CD14-positive monocyte (primary cell): ENCODE data around the gene CDC42EP3. TPM values are rescaled to one million over a fixed set of nuclear protein-coding genes. Genes with fewer than 3 reads are reported as not detected.

Experiments used
- DNase-seq, 3 donors: peaks; one replicate each; pipeline ENCODE4 v3.0.0-alpha.2; 2011 to 2022
- H2AFZ ChIP-seq: 2 replicates; pipeline ENCODE4 v1.6.0; 2012; ENCODE audit warnings: mild to moderate bottlenecking, low read depth, low read length, inconsistent platforms; ENCODE audit not compliant: insufficient read depth, poor library complexity, severe bottlenecking
- H3K27ac ChIP-seq, 2 donors: 1 replicate in 1 of 2; 2 replicates in 1 of 2; pipeline ENCODE4 v1.5.1; 2012 to 2013; ENCODE audit warnings: low read length in 2 of 2, control low read depth in 1 of 2, inconsistent platforms in 1 of 2, low read depth in 1 of 2, mild to moderate bottlenecking in 1 of 2
- H3K27me3 ChIP-seq, 2 donors: one replicate each; pipeline versions ENCODE4 v1.6.0 to v1.6.1; 2011 to 2013; ENCODE audit warnings: low read length in 2 of 2; ENCODE audit not compliant: control insufficient read depth in 2 of 2, insufficient read depth in 2 of 2
- H3K36me3 ChIP-seq, 2 donors: replicated peaks in 1 of 2; 1 replicate in 1 of 2; 2 replicates in 1 of 2; pipeline versions ENCODE4 v1.5.1 to v1.6.1; 2012 to 2013; ENCODE audit warnings: low read length in 2 of 2, control low read depth in 1 of 2, inconsistent platforms in 1 of 2, mild to moderate bottlenecking in 1 of 2; ENCODE audit not compliant: insufficient read depth in 2 of 2, control insufficient read depth in 1 of 2
- H3K4me1 ChIP-seq, 2 donors: 1 replicate in 1 of 2; 2 replicates in 1 of 2; pipeline versions ENCODE4 v1.5.1 to v1.6.1; 2012 to 2013; ENCODE audit warnings: low read length in 2 of 2, control low read depth in 1 of 2, inconsistent platforms in 1 of 2, mild to moderate bottlenecking in 1 of 2, moderate library complexity in 1 of 2; ENCODE audit not compliant: insufficient read depth in 2 of 2, control insufficient read depth in 1 of 2
- H3K4me2 ChIP-seq: replicated peaks from 2 replicates; pipeline ENCODE3; 2012; ENCODE audit warnings: low read length, moderate library complexity, mild to moderate bottlenecking; ENCODE audit not compliant: poor library complexity, severe bottlenecking; ENCODE audit errors: extremely low read depth
- H3K4me3 ChIP-seq, 3 experiments: fragments of 200-600 bp in 1 of 3; sonication (generic) in 1 of 3; replicated peaks in 1 of 3; 1 replicate in 2 of 3; 2 replicates in 1 of 3; pipeline ENCODE4 v1.5.1; 2011 to 2013; ENCODE audit warnings: low read length in 3 of 3, mild to moderate bottlenecking in 3 of 3, control low read depth in 2 of 3, low read depth in 2 of 3, inconsistent platforms in 1 of 3, moderate library complexity in 1 of 3
- H3K79me2 ChIP-seq: 2 replicates; pipeline ENCODE4 v1.6.0; 2012; ENCODE audit warnings: mild to moderate bottlenecking, control low read depth, inconsistent platforms, low read length, moderate library complexity; ENCODE audit not compliant: insufficient read depth
- H3K9ac ChIP-seq: 2 replicates; pipeline ENCODE4 v1.6.0; 2017; ENCODE audit warnings: low read length, mild to moderate bottlenecking; ENCODE audit not compliant: insufficient read depth, poor library complexity, severe bottlenecking
- H3K9me3 ChIP-seq, 2 donors: replicated peaks in 1 of 2; 1 replicate in 1 of 2; 2 replicates in 1 of 2; pipeline versions ENCODE4 v1.5.1 to v1.6.1; 2012 to 2013; ENCODE audit warnings: low read length in 2 of 2, control low read depth in 1 of 2; ENCODE audit not compliant: control insufficient read depth in 1 of 2, insufficient read depth in 1 of 2
- H4K20me1 ChIP-seq: 2 replicates; pipeline ENCODE4 v1.6.0; 2012; ENCODE audit warnings: mild to moderate bottlenecking, low read length, control low read depth, moderate library complexity; ENCODE audit not compliant: insufficient read depth
- H3K27ac Mint-ChIP-seq, 7 donors: one replicate each; pipeline ENCODE4 v1.8.0; 2020; ENCODE audit warnings: mild to moderate bottlenecking in 7 of 7, mixed read lengths in 7 of 7, moderate library complexity in 6 of 7, inconsistent platforms in 2 of 7
- H3K27me3 Mint-ChIP-seq, 3 donors: one replicate each; pipeline ENCODE4 v1.8.0; 2021 to 2022; ENCODE audit warnings: low read depth in 3 of 3, mild to moderate bottlenecking in 3 of 3, mixed read lengths in 3 of 3, moderate library complexity in 3 of 3, inconsistent platforms in 1 of 3
- H3K36me3 Mint-ChIP-seq, 2 donors: one replicate each; pipeline ENCODE4 v1.8.0; 2020; ENCODE audit warnings: mixed read lengths in 2 of 2, inconsistent platforms in 1 of 2, mild to moderate bottlenecking in 1 of 2
- H3K4me1 Mint-ChIP-seq: one replicate; pipeline ENCODE4 v1.8.0; 2020; ENCODE audit warnings: mild to moderate bottlenecking, mixed read lengths
- H3K4me3 Mint-ChIP-seq, 2 donors: one replicate each; pipeline ENCODE4 v1.8.0; 2020; ENCODE audit warnings: mild to moderate bottlenecking in 2 of 2, mixed read lengths in 2 of 2, moderate library complexity in 1 of 2
- H3K9me3 Mint-ChIP-seq, 7 donors: one replicate each; pipeline ENCODE4 v1.8.0; 2020 to 2022; ENCODE audit warnings: mixed read lengths in 7 of 7, mild to moderate bottlenecking in 6 of 7, moderate library complexity in 6 of 7, inconsistent platforms in 2 of 7
- WGBS: methylation state at CpG from one replicate; pipeline ENCODE4 v1.1.5; 2013; ENCODE audit warnings: missing lambda C conversion rate; ENCODE audit not compliant: insufficient coverage; 5-methylcytosine and 5-hydroxymethylcytosine counted together
- intact Hi-C, 2 donors: fragments of 100-400 bp; cut with micrococcal nuclease; formaldehyde crosslinking; loops; one replicate each; pipeline versions ENCODE4 v1.15.0 to v1.15.1; 2023
- polyA plus RNA-seq, 3 donors: library from polyadenylated mRNA; depleted of rRNA in 1 of 3; unstranded in 2 of 3; stranded (reverse) in 1 of 3; fragments of 300-500 nt in 2 of 3; fragments of >200 nt in 1 of 3; fragmentation: Illumina TruSeq in 2 of 3; gene quantifications; 1 replicate in 2 of 3; 2 replicates in 1 of 3; pipeline ENCODE4 v1.2.3, GENCODE V29; 2012 to 2021
- TF ChIP-seq, protein P1 (sequence below): fragments of 200-600 bp; IDR thresholded peaks from one replicate; pipeline ENCODE4 v1.8.0; 2022; ENCODE audit warnings: antibody characterized with exemption, mild to moderate bottlenecking

The CDC42EP3 gene
- polyA plus RNA-seq, 3 donors: 179 to 272 (median 249) TPM

DNA sequence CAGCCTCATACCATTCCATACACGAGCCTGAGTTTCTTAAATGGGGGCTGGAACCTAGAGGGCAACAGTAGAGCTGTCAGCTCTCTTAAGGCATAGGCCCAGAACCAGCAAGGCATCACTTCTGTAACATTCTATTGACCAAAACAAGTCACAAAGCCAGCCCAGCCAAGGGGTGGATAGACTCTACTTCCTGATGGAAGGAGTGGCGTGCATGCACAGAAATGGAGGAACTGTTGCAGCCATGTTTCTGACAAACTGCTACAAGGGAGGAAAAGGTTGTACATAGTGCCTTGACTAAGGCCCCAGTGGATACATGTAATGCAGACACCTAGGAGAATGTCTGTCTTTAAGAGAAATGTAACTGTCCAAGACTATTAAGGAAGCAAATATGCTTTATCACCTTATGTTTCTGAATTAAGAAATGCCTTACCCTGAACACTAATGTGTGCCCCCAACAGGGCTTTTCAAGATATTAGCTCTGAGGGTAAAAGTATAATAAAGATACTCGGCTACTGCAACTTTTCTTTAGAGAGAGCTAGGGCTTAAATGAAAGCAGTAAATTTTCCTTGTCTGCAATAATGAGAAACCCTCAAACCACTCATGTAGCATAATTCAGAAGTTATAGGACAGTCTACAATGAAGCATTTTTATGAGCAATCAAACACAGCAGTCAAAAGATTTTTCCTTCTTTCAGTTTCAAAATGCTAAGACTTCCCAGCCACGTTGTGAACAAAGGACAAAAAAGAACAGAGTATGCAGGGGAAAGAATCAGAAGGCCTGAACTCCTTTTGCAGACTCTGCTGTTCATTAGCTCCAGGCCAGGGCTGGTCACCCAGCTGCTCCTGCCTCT is 35.1 kb upstream of the CDC42EP3 start:
- peak overlapping the region in 6 of 7 donors; percentile 38 to 79 (median 62) for H3K27ac Mint-ChIP-seq
- DNase-seq: peak; percentile 23 to 37 (median 25)
- H3K4me1 Mint-ChIP-seq: peaks cover 47% of the 10 kb centered on the region
- H3K9ac ChIP-seq: no peak overlapping the region
- peak overlapping the region in 1 of 2 donors; percentile 34 for H3K27ac ChIP-seq
- H3K36me3 Mint-ChIP-seq: peaks cover 0 to 4% of the 10 kb centered on the region in 2 donors
- peaks cover 45 to 46% of the 10 kb centered on the region in 2 donors for H3K4me1 ChIP-seq
- no peak overlapping the region for H3K4me2 ChIP-seq
- 0% methylated on average over 2 of the region's 4 CpGs for WGBS
- H3K36me3 ChIP-seq: no peaks in the 10 kb centered on the region
- H3K4me3 ChIP-seq: no peak overlapping the region
- H3K27me3 ChIP-seq: no peaks in the 10 kb centered on the region
- no peaks in the 10 kb centered on the region for H3K27me3 Mint-ChIP-seq
- H3K9me3 ChIP-seq: no peaks in the 10 kb centered on the region
- no peaks in the 10 kb centered on the region for H4K20me1 ChIP-seq
- peak overlapping the region; percentile 48 for H2AFZ ChIP-seq
- peaks cover 0 to 5% (median 3%) of the 10 kb centered on the region in 7 donors for H3K9me3 Mint-ChIP-seq
- intact Hi-C loops: no loop called here
- TF ChIP-seq, protein P1, sequence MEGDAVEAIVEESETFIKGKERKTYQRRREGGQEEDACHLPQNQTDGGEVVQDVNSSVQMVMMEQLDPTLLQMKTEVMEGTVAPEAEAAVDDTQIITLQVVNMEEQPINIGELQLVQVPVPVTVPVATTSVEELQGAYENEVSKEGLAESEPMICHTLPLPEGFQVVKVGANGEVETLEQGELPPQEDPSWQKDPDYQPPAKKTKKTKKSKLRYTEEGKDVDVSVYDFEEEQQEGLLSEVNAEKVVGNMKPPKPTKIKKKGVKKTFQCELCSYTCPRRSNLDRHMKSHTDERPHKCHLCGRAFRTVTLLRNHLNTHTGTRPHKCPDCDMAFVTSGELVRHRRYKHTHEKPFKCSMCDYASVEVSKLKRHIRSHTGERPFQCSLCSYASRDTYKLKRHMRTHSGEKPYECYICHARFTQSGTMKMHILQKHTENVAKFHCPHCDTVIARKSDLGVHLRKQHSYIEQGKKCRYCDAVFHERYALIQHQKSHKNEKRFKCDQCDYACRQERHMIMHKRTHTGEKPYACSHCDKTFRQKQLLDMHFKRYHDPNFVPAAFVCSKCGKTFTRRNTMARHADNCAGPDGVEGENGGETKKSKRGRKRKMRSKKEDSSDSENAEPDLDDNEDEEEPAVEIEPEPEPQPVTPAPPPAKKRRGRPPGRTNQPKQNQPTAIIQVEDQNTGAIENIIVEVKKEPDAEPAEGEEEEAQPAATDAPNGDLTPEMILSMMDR: no peak
- peak overlapping the region in 1 of 2 donors; percentile 1 for H3K4me3 Mint-ChIP-seq
- H3K79me2 ChIP-seq: no peaks in the 10 kb centered on the region

- no peak overlapping the region for H3K4me2 ChIP-seq
- no peak for DNase-seq
- TF ChIP-seq, protein P1: no peak
- intact Hi-C loops: no loop called here
- no peaks in the 10 kb centered on the region for H3K79me2 ChIP-seq
- peaks cover 36 to 37% of the 10 kb centered on the region in 2 donors for H3K4me1 ChIP-seq
- peaks cover 0 to 4% of the 10 kb centered on the region in 2 donors for H3K36me3 Mint-ChIP-seq
- H3K27ac Mint-ChIP-seq: no peak overlapping the region
- no peaks in the 10 kb centered on the region for H3K36me3 ChIP-seq
- no peaks in the 10 kb centered on the region for H3K27me3 Mint-ChIP-seq
- H3K9me3 Mint-ChIP-seq: peaks cover 0 to 8% (median 4%) of the 10 kb centered on the region in 7 donors
- no peak overlapping the region for H3K27ac ChIP-seq
- no peaks in the 10 kb centered on the region for H3K27me3 ChIP-seq
- H3K9ac ChIP-seq: no peak overlapping the region
- WGBS: no CpG with 5 or more reads among the region's 2 CpGs
- H4K20me1 ChIP-seq: no peaks in the 10 kb centered on the region
- H3K4me3 ChIP-seq: no peak overlapping the region
- H3K4me3 Mint-ChIP-seq: no peak overlapping the region
- H3K4me1 Mint-ChIP-seq: peaks cover 35% of the 10 kb centered on the region
- no peaks in the 10 kb centered on the region for H3K9me3 ChIP-seq
- no peak overlapping the region for H2AFZ ChIP-seq
These were observed 33.7 kb upstream of the CDC42EP3 start for GRCh38 chr2:37705191-37705590.
